HEK293 (cell line): ENCODE results near the gene LMCD1.

ENCODE experiments used
- CTCF ChIA-PET: fragments of 350-600 bp; formaldehyde crosslinking; extraction: SDS; loops from one replicate; lab custom pipeline; 2021; ENCODE audit warnings: antibody characterized with exemption; lab: Yijun Ruan, JAX
- POLR2A ChIA-PET: fragments of 300-600 bp; formaldehyde crosslinking; extraction: SDS; loops from one replicate; lab custom pipeline; 2020; ENCODE audit warnings: antibody characterized with exemption, inconsistent platforms; lab: Yijun Ruan, JAX
- H3K27ac ChIP-seq: fragments of 200-500 bp; sonication (Bioruptor generic); 2 replicates; pipeline ENCODE4 v1.5.1; 2014; ENCODE audit warnings: low read depth, low read length, control low read depth, inconsistent platforms; ENCODE audit errors: extremely low read depth
- H3K36me3 ChIP-seq, 2 experiments: fragments of 200-500 bp in 1 of 2; sonication (Bioruptor generic) in 1 of 2; 1 replicate in 1 of 2; 2 replicates in 1 of 2; pipeline ENCODE4 v1.5.1; 2014 to 2017; ENCODE audit warnings: inconsistent platforms in 2 of 2, low read length in 2 of 2; ENCODE audit not compliant: control insufficient read depth in 2 of 2, insufficient read depth in 1 of 2
- H3K4me1 ChIP-seq: fragments of 200-500 bp; sonication (Bioruptor generic); 2 replicates; pipeline ENCODE4 v1.5.1; 2014; ENCODE audit warnings: mild to moderate bottlenecking, low read length, inconsistent platforms; ENCODE audit not compliant: control insufficient read depth, insufficient read depth
- H3K4me3 ChIP-seq: 2 replicates; pipeline ENCODE4 v1.5.1; 2011; ENCODE audit warnings: low read depth, mild to moderate bottlenecking, control low read depth, low read length, moderate library complexity
- H3K9me3 ChIP-seq: fragments of 200-500 bp; sonication (Bioruptor generic); 2 replicates; pipeline ENCODE4 v1.5.1; 2014; ENCODE audit warnings: low read depth, low read length, inconsistent platforms; ENCODE audit not compliant: control insufficient read depth, insufficient read depth
- GFI1B ChIP-seq: fragments of 450-650 bp; formaldehyde crosslinking; IDR thresholded peaks from 2 replicates; pipeline ENCODE4 v1.5.1; 2016; ENCODE audit warnings: missing biosample characterization, missing genetic modification characterization
- IKZF3 ChIP-seq: fragments of 450-650 bp; IDR thresholded peaks from 2 replicates; pipeline ENCODE4 v1.5.0; 2018; ENCODE audit warnings: missing biosample characterization, mild to moderate bottlenecking, missing genetic modification characterization, moderate library complexity
- ZBTB11 ChIP-seq: fragments of 450-650 bp; formaldehyde crosslinking; conservative IDR thresholded peaks from 2 replicates; pipeline ENCODE4 v1.5.1; 2016; ENCODE audit warnings: low read depth, missing biosample characterization, missing genetic modification characterization
- ZEB2 ChIP-seq: fragments of 450-650 bp; formaldehyde crosslinking; IDR thresholded peaks from 2 replicates; pipeline ENCODE4 v1.5.1; 2016; ENCODE audit warnings: missing biosample characterization, missing genetic modification characterization
- ZFP37 ChIP-seq: fragments of 450-650 bp; formaldehyde crosslinking; IDR thresholded peaks from 2 replicates; pipeline ENCODE4 v1.5.1; 2016; ENCODE audit warnings: missing biosample characterization, missing genetic modification characterization
- ZNF112 ChIP-seq: fragments of 450-650 bp; formaldehyde crosslinking; IDR thresholded peaks from 2 replicates; pipeline ENCODE4 v1.5.0; 2017; ENCODE audit warnings: missing biosample characterization, missing genetic modification characterization
- ZNF138 ChIP-seq: fragments of 450-650 bp; formaldehyde crosslinking; IDR thresholded peaks from 2 replicates; pipeline ENCODE4 v1.5.1; 2016; ENCODE audit warnings: missing biosample characterization, missing genetic modification characterization, borderline replicate concordance
- ZNF501 ChIP-seq: fragments of 450-650 bp; formaldehyde crosslinking; IDR thresholded peaks from 2 replicates; pipeline ENCODE4 v1.5.1; 2016; ENCODE audit warnings: missing biosample characterization, missing genetic modification characterization
- ZNF571 ChIP-seq: fragments of 450-650 bp; formaldehyde crosslinking; IDR thresholded peaks from 2 replicates; pipeline ENCODE4 v1.5.0; 2017; ENCODE audit warnings: missing biosample characterization, missing genetic modification characterization
- ZNF580 ChIP-seq: fragments of 450-650 bp; formaldehyde crosslinking; IDR thresholded peaks from 2 replicates; pipeline ENCODE4 v1.5.1; 2016; ENCODE audit warnings: missing biosample characterization, missing genetic modification characterization
- ZNF600 ChIP-seq: fragments of 450-650 bp; formaldehyde crosslinking; IDR thresholded peaks from 2 replicates; pipeline ENCODE4 v1.5.1; 2016; ENCODE audit warnings: missing biosample characterization, missing genetic modification characterization
- ZNF624 ChIP-seq: fragments of 450-650 bp; formaldehyde crosslinking; IDR thresholded peaks from 2 replicates; pipeline ENCODE4 v1.5.1; 2017; ENCODE audit warnings: missing biosample characterization, missing genetic modification characterization
- ZNF629 ChIP-seq: fragments of 450-650 bp; formaldehyde crosslinking; IDR thresholded peaks from 2 replicates; pipeline ENCODE4 v1.5.1; 2017; ENCODE audit warnings: missing biosample characterization, missing genetic modification characterization
- ZNF660 ChIP-seq: fragments of 450-650 bp; IDR thresholded peaks from 2 replicates; pipeline ENCODE4 v1.5.1; 2018; ENCODE audit warnings: missing biosample characterization, mild to moderate bottlenecking, missing genetic modification characterization
- ZNF768 ChIP-seq: fragments of 450-650 bp; formaldehyde crosslinking; IDR thresholded peaks from 2 replicates; pipeline ENCODE4 v1.5.1; 2018; ENCODE audit warnings: missing biosample characterization, mild to moderate bottlenecking, missing genetic modification characterization
- ZNF777 ChIP-seq: fragments of 450-650 bp; formaldehyde crosslinking; IDR thresholded peaks from 2 replicates; pipeline ENCODE4 v1.5.1; 2017; ENCODE audit warnings: missing biosample characterization, missing genetic modification characterization, borderline replicate concordance
- ZSCAN23 ChIP-seq: fragments of 450-650 bp; formaldehyde crosslinking; IDR thresholded peaks from 2 replicates; pipeline ENCODE4 v1.5.1; 2016; ENCODE audit warnings: missing biosample characterization, missing genetic modification characterization
- TF ChIP-seq, protein P1 (sequence below): fragments of 450-650 bp; formaldehyde crosslinking; IDR thresholded peaks from 2 replicates; pipeline ENCODE4; 2016; ENCODE audit warnings: missing biosample characterization, missing genetic modification characterization

LMCD1 gene

GRCh38 chr3:8529181-8529637, 27.6 kb downstream of the LMCD1 start:
- TF ChIP-seq ZFP37 (tag by site-specific recombination) = no peak
- no peak for TF ChIP-seq ZNF600 (tag by site-specific recombination)
- no peak for TF ChIP-seq ZNF112 (tag by site-specific recombination)
- TF ChIP-seq ZNF629 (tag by site-specific recombination) = no peak
- TF ChIP-seq ZNF571 (tag by site-specific recombination) = no peak
- no peak for TF ChIP-seq ZNF660
- TF ChIP-seq ZNF777 (tag by site-specific recombination) = no peak
- no peak for TF ChIP-seq ZNF138
- TF ChIP-seq ZSCAN23 = no peak
- no peak for TF ChIP-seq ZEB2 (tag by site-specific recombination)
- TF ChIP-seq, protein P1, sequence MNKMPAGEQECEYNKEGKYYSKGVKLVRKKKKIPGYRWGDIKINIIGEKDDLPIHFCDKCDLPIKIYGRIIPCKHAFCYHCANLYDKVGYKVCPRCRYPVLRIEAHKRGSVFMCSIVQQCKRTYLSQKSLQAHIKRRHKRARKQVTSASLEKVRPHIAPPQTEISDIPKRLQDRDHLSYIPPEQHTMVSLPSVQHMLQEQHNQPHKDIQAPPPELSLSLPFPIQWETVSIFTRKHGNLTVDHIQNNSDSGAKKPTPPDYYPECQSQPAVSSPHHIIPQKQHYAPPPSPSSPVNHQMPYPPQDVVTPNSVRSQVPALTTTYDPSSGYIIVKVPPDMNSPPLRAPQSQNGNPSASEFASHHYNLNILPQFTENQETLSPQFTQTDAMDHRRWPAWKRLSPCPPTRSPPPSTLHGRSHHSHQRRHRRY (tag by site-specific recombination) = no peak
- no peak for TF ChIP-seq ZNF768 (tag by site-specific recombination)
- no peak for TF ChIP-seq GFI1B (tag by site-specific recombination)
- no peak for TF ChIP-seq ZNF624 (tag by site-specific recombination)
- TF ChIP-seq IKZF3 (tag by site-specific recombination) = no peak
- no peak for TF ChIP-seq ZNF501 (tag by site-specific recombination)
- TF ChIP-seq ZNF580 (tag by site-specific recombination) = no peak
- no peaks in the 10 kb centered on the region for H3K36me3 ChIP-seq
- 0 out of 2 replicates have a peak, but pooled peaks cover 2% of the 10 kb centered on the region for H3K4me1 ChIP-seq
- H3K9me3 ChIP-seq = no peaks in the 10 kb centered on the region
- H3K27ac ChIP-seq = no peak overlapping the region
- ChIA-PET POLR2A (interaction anchor here (1.3 kb wide), 1 partner anchor 28 kb away, joined by 3 read pairs; the partner anchor contains the start of gene LMCD1), CTCF (no interaction called here)
- no peak overlapping the region for H3K4me3 ChIP-seq

DNA sequence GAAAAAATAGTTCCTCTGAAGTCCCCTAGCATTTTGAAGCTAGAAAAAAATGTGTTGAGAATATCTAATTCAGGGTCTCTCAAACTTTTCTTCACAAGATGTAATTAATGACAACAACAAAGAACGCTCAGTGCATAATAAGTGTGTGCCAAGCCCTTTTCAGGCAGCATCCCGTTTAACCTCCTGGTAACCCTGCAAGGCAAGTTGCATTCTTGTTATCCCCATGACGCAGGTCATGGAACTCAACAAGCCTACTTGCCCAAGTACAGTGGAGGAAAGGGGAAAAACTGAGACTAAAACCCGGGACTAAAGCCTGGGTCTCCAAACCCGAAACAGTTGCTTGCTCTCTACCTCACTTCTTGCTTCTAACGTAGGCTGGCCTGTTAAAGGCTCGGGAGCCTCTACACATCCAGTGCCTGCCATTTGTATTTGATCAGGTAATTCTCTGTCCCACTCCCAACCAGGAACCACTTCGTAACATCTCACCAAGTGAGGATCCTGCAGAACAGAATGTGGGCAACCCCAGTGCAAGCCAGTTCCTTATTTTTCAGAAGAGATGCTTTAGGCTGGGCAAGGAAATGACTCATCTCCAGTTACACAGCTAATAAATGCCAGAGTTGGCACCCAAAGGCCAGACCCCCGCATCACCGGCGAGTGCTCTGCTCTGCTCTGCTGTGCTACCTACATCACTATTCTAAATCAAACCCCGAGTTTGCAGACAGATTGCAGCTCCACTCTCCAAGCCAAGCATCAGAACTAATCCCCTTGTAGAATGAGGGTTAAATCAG, 28.3 kb downstream of the LMCD1 start:
- ChIA-PET POLR2A (interaction anchor here (1.3 kb wide), 1 partner anchor 28 kb away, joined by 3 read pairs; the partner anchor contains the start of gene LMCD1), CTCF (interaction anchor here (0.6 to 0.7 kb wide), 2 partner anchors 9 to 28 kb away, joined by 3 read pairs; no protein-coding TSS in a partner anchor)
- Histone ChIP-seq H3K9me3 (no peaks in the 10 kb centered on the region), H3K36me3 (no peaks in the 10 kb centered on the region), H3K4me1 (0 out of 2 replicates have a peak, but pooled peaks cover 2% of the 10 kb centered on the region)
- TF ChIP-seq ZBTB11 = no peak
- TF ChIP-seq, all 188 proteins: peak for 0
- no peak overlapping the region for H3K27ac ChIP-seq
- H3K4me3 ChIP-seq = no peak overlapping the region
